GM12892 (cell line): ENCODE data around the gene PPARD. TPM values are rescaled to one million over a fixed set of nuclear protein-coding genes. Genes with fewer than 3 reads are reported as not detected.
A peak's percentile ranks its signal among the peaks of the same experiment; 100 is the strongest.

Experiments
- DNase-seq: peaks from one replicate; pipeline ENCODE4 v3.0.0; 2011; ENCODE audit not compliant: insufficient read length
- FAIRE-seq: peaks from 2 replicates; lab custom pipeline; 2011; peaks lifted over from hg19 to GRCh38; lab: Jason Lieb, UNC
- POLR2A ChIP-seq: IDR thresholded peaks from 2 replicates; pipeline ENCODE4 v1.6.1; 2011; ENCODE audit warnings: low read depth, low read length, control low read depth
- POLR2AphosphoS5 ChIP-seq: IDR thresholded peaks from 2 replicates; pipeline ENCODE4 v1.6.1; 2011; ENCODE audit warnings: low read depth, low read length, control low read depth
- TAF1 ChIP-seq: IDR thresholded peaks from 2 replicates; pipeline ENCODE4 v1.6.1; 2011; ENCODE audit warnings: low read depth, mild to moderate bottlenecking, control low read depth, low read length, borderline replicate concordance
- polyA plus RNA-seq: library from polyadenylated mRNA; unstranded; fragments of >200 nt; gene quantifications from one replicate; pipeline ENCODE4 v1.2.1, GENCODE V29; 2012; ENCODE audit warnings: missing spikeins, inconsistent platforms; ENCODE audit not compliant: missing spikeins

The PPARD gene
- 7.0 TPM for polyA plus RNA-seq

- DNase-seq (peak; percentile 99), FAIRE-seq (peak; percentile 99)
- no peak for TF ChIP-seq TAF1
- no peak for TF ChIP-seq POLR2A
- TF ChIP-seq POLR2AphosphoS5, result no peak
Observed at GRCh38 chr6:35342258-35343091, at the start of gene PPARD. Gene PPARD, plus strand, starts transcription at chr6:35342558. Its CDS starts 68,530 bp downstream, at chr6:35411088.

GRCh38 chr6:35293681-35294080, 48.7 kb upstream of the PPARD start:
- DNase-seq (no peak), FAIRE-seq (no peak)
- TF ChIP-seq POLR2AphosphoS5 (no peak), POLR2A (no peak), TAF1 (no peak)

- DNase-seq (peak; percentile 52), FAIRE-seq (peak; percentile 95)
- TF ChIP-seq POLR2AphosphoS5 (no peak), POLR2A (no peak), TAF1 (no peak)
Observed at GRCh38 chr6:35294308-35294945, 47.9 kb upstream of the PPARD start.

DNA sequence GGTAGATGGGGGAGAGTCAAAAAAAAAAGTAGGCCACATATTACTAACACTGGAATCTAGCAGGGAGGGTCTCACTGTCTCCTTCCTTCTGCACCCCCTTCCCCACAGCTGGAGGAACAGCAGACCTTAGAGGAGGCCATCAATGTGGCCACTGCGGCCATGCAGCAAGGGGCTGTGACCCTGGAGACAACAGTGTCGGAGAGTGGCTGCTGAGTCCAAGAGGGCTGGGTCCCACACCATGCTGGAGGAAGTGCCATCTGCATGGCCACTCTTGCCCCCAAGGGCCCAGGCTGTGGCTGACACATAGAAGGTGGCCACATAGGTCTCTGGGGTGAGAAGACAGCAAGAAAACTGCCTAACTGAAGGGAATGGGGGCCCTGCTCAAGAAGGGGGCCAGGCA, 47.3 kb upstream of the PPARD start:
- FAIRE-seq, result no peak
- DNase-seq, result no peak
- TF ChIP-seq POLR2A (no peak), POLR2AphosphoS5 (no peak), TAF1 (no peak)

DNA sequence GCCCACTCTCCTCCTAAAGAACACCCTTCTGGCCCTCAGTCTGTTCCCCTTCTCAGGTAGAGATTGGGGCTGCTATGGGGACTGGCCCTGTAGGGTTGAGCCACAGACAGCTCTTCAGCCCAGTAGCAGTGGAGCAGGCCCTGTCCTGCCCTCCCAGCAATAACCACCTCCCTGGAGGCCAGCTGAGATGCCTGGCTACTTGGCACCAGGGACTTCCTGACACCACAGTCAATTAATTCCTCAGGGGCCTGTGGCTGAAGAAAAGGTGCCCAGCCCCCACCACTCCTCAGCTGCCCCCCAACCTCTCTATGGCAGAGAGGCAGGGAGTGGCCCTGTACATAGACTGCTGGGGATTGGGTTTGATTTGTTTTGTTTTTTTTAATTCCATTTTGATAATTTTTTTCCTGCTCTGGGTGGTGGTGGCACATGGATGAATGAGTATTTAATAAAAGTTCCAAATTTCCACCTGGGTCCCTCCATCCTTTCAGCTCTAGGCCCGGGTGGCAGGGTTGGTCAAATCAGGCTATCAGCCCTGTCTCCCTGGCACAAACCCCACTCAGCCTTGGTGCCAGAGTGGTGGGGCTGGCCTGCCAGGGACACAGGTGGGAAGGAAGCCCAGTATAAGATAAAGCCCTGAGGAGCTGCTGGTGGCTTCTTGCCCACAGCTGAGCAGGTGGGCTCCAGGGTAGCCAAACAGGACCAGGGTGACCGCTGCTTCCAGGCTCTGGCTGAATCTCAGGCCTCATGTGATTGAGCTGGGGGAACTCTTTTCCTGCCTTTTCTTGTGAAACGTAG, 46.6 kb upstream of the PPARD start:
- FAIRE-seq (no peak), DNase-seq (no peak)
- TF ChIP-seq POLR2A (no peak), POLR2AphosphoS5 (no peak), TAF1 (no peak)

DNA sequence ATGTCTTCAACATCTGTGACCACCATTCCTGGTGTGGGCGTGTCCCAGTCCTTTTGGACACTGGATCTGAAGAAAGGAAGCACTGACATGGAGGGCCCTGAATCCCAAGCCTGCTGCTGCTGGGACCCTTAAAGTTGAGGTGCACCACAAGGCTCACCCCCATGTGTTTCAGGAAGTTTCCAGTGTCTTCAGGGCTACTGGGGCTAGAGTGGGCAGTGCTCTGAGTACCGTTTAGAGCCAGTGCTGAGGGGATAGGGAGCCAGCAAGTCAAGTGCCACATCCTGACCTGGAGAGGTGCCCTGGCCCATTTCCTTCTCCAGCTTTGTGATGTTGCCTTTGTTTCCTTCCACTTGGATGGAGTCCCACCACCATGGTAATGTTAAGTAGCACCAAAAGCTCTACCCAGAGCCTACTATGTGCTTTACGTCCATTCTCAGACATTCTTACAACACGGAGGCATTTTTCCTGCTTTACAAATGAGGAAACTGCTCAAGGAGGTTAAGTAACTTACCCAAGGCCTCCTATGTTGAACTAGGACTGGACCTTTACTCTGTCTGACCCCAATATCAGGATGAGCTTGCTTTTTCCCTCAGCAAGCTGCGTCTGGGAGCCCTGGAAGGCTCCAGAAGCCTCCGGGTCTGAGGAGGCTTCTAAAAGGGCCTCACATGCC, 45.3 kb upstream of the PPARD start:
- no peak for FAIRE-seq
- no peak for DNase-seq
- TF ChIP-seq POLR2A, result no peak
- TF ChIP-seq POLR2AphosphoS5, result no peak
- TF ChIP-seq TAF1, result no peak

- DNase-seq, result peak; percentile 85
Observed at GRCh38 chr6:35297601-35298481, 44.5 kb upstream of the PPARD start, which contains the start of gene DEF6. Gene DEF6, plus strand, starts transcription at chr6:35297818. Its CDS starts 39 bp downstream, at chr6:35297857.

DNA sequence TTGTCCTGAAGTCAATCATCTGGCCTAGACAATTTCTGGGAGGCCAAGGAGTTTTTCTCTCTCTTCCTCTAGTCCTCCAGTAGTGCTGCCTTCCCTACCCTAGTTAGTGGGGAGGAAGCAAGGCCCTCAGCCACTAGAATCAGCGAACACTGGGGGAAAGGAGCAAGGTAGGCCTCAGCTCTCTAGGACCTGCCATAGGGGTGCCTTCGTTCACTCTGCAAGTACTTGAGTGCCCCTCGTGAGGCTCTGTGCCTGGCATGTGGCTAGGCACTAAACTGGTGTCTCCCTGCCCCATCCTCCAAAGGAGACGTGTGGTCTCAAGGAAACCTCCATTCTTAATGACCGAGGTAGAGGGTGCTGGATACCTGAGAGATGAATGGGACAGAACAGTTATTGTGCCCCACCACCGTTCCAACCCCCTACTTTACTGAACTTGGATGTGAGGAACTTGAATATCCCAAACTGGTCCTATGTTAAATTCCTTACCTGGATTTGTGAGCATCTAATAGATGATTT, 43.7 kb upstream of the PPARD start:
- DNase-seq (no peak), FAIRE-seq (peak; percentile 83)
- TF ChIP-seq TAF1, result no peak
- no peak for TF ChIP-seq POLR2A
- no peak for TF ChIP-seq POLR2AphosphoS5

More at GRCh38 chr6:35297601-35298481, 44.5 kb upstream of the PPARD start, which contains the start of gene DEF6:
- FAIRE-seq, result peak; percentile 98
- TF ChIP-seq TAF1 (0 out of 2 replicates have a peak, but pooled peaks have one; percentile 55), POLR2AphosphoS5 (peak; percentile 69; the same call in 1 of the 2 replicates), POLR2A (peak; percentile 69)

GRCh38 chr6:35299674-35300073, 42.7 kb upstream of the PPARD start:
- no peak for TF ChIP-seq POLR2AphosphoS5
- no peak for TF ChIP-seq POLR2A
- no peak for TF ChIP-seq TAF1
- DNase-seq (no peak), FAIRE-seq (peak; percentile 60)
